Diencephalon (tissue), 1 donor: ENCODE measurements around the gene ABCA5. TPM values are rescaled to one million over a fixed set of nuclear protein-coding genes. Genes with fewer than 3 reads are reported as not detected.

Experiments used
- small RNA-seq: library from RNA; depleted of rRNA; stranded (forward); fragments of <200 nt; gene quantifications from one replicate; pipeline ENCODE3, GENCODE V24; 2014
- total RNA-seq: library from RNA; depleted of rRNA; stranded (reverse); fragments of >200 nt; gene quantifications from one replicate; pipeline ENCODE4 v1.2.3, GENCODE V29; 2014

The ABCA5 gene, protein sequence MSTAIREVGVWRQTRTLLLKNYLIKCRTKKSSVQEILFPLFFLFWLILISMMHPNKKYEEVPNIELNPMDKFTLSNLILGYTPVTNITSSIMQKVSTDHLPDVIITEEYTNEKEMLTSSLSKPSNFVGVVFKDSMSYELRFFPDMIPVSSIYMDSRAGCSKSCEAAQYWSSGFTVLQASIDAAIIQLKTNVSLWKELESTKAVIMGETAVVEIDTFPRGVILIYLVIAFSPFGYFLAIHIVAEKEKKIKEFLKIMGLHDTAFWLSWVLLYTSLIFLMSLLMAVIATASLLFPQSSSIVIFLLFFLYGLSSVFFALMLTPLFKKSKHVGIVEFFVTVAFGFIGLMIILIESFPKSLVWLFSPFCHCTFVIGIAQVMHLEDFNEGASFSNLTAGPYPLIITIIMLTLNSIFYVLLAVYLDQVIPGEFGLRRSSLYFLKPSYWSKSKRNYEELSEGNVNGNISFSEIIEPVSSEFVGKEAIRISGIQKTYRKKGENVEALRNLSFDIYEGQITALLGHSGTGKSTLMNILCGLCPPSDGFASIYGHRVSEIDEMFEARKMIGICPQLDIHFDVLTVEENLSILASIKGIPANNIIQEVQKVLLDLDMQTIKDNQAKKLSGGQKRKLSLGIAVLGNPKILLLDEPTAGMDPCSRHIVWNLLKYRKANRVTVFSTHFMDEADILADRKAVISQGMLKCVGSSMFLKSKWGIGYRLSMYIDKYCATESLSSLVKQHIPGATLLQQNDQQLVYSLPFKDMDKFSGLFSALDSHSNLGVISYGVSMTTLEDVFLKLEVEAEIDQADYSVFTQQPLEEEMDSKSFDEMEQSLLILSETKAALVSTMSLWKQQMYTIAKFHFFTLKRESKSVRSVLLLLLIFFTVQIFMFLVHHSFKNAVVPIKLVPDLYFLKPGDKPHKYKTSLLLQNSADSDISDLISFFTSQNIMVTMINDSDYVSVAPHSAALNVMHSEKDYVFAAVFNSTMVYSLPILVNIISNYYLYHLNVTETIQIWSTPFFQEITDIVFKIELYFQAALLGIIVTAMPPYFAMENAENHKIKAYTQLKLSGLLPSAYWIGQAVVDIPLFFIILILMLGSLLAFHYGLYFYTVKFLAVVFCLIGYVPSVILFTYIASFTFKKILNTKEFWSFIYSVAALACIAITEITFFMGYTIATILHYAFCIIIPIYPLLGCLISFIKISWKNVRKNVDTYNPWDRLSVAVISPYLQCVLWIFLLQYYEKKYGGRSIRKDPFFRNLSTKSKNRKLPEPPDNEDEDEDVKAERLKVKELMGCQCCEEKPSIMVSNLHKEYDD (N-terminal part only)
- 78.2 TPM for total RNA-seq

DNA sequence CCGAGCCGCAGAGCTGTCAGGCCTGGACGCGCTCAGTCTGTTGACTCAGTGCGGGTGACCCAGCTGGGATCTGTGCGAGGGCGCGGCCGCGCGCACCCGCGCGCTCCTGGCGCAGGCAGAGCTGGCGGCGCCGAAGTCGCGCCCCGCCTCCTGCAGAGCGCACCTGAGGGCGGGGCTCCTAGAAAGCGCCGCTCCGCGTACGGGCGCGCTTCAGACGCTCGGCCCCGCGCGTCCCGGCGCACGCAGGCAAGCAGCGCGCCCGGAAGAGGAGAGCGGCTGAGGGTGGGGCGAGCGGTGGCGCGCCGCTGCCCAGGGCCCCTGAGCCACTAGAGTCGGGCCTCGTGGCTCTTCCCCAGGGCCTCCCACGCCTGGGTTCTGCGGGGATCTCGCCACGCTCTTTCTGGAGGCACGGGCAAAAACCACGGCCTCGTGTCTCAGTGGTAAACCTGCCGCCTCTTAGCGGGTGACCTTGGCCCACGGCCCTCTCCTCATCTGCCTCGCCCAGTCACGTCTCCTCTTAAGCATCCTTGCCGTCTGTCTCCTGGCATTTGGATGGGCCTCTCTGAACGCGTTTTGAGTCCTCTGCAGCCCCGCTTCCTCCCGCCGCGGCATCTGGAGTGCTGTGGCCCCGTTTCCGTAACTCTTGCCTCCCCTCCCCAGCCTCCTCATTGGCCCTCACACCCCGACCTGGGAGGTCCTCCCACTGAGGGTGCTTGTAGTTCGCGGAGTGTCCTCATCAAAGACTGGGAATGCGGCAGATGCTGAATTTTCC, at the start of gene ABCA5:
ABCA5 (minus strand) TSS at position 74 of the 772 bp plus-strand sequence. CDS start 12,718 bp downstream, outside the sequence.

DNA sequence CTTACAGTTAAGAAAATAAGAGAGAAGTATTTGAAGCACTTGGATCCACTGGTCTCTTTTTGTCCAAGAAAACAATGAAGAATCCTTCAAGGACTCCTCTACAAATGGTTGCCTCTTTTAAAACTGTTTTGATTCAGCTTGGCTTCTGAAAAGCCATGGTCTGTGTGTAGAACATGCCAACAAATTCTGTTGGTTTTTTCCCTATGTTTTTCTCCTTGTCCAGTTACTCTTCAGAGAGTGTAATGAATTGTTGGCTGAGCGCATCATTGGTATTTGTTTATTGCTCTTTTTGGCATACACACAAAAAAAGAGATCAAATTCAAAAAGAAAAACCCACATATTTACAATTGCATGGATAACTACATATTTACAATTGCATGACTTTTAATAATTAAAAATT, 98.4 kb downstream of the ABCA5 start, which contains the start of gene ABCA10:
ABCA10 (minus strand) TSS at position 249 of the 400 bp plus-strand sequence. CDS start 3,466 bp downstream, outside the sequence.

Small RNA genes lying within 50 kb of the gene (small RNA-seq; reads per million reads assigned to genes)
- gene RF00561 (not detected), gene SNRPGP4 (not detected)

Other genes starting within 250 kb of the ABCA5 start
- 6.2 TPM for gene ABCA6, start 185.2 kb downstream of the ABCA5 start, total RNA-seq
- gene ABCA10, start 98.3 kb downstream of the ABCA5 start, total RNA-seq = 6.7 TPM
- 26.3 TPM for gene MAP2K6, start 87.6 kb upstream of the ABCA5 start, total RNA-seq